AG09309 (cell line): ENCODE data around the gene HCN3.

Source experiments
- DNase-seq: peaks from one replicate; pipeline ENCODE4 v3.0.0-alpha.2; 2010; ENCODE audit warnings: low read depth
- H3K4me3 ChIP-seq: 2 replicates; pipeline ENCODE4 v1.5.1; 2011; ENCODE audit warnings: mild to moderate bottlenecking, low read depth, low read length, moderate library complexity; ENCODE audit not compliant: control insufficient read depth
- TF ChIP-seq, protein P1 (sequence below): IDR thresholded peaks from 2 replicates; pipeline ENCODE4 v1.5.1; 2011; ENCODE audit warnings: mild to moderate bottlenecking, low read depth, low read length, inconsistent platforms; ENCODE audit not compliant: insufficient read depth, control insufficient read depth; ENCODE audit errors: missing control alignments

Gene HCN3

DNA sequence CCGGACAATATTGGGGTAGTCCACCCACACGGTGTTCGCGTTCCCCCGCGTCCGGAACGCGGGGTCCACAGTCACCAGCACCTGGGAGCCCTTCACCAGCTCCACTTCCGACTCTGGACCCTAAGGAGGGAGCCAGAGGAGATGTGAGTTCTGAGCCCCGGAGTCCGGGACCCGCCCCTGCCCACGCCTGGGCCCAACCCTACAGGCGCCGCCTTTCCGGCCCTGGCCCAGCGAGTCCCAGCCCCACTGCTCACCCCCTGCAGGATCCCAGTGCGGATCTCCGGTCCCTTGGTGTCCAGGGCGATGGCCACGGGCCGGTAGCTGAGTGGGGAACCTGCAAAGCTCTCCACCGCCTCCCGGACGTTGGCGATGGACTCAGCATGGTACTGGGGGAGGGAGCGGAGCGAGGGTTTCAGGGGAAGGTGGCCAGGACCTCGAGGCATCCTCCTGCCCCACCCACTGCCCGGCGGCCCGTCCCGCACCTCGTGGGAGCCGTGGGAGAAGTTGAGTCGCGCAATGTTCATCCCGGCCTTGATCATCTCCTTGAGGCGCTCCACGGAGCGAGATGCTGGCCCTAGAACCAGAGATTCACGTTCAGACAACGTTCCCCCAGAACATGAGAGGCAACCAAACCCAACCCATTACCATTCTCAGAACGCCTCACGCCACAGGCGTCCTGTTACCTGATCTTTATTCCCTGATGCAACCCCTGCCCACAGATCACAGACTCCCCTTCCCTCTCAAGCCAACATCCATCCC lies 18.1 kb downstream of the HCN3 start:
- TF ChIP-seq, protein P1, sequence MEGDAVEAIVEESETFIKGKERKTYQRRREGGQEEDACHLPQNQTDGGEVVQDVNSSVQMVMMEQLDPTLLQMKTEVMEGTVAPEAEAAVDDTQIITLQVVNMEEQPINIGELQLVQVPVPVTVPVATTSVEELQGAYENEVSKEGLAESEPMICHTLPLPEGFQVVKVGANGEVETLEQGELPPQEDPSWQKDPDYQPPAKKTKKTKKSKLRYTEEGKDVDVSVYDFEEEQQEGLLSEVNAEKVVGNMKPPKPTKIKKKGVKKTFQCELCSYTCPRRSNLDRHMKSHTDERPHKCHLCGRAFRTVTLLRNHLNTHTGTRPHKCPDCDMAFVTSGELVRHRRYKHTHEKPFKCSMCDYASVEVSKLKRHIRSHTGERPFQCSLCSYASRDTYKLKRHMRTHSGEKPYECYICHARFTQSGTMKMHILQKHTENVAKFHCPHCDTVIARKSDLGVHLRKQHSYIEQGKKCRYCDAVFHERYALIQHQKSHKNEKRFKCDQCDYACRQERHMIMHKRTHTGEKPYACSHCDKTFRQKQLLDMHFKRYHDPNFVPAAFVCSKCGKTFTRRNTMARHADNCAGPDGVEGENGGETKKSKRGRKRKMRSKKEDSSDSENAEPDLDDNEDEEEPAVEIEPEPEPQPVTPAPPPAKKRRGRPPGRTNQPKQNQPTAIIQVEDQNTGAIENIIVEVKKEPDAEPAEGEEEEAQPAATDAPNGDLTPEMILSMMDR: no peak
- no peak overlapping the region for H3K4me3 ChIP-seq
- no peak for DNase-seq

DNA sequence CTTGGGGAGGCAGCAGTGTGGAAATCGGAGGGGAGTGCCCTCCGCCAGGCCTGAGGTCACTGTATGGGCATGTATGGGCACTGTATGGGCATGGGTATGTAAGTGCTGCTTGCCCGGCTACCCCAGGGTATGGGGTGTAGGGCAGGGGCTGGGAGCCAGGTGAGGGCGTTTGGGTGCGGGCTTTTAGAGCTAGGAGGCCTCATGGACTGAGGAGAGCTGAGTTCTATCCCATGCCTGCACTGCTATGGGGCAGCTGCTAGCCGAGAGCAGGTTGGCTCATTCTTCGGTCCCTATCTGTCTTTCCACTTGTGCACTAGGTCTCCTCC lies 18.6 kb downstream of the HCN3 start:
- TF ChIP-seq, protein P1: no peak
- no peak overlapping the region for H3K4me3 ChIP-seq
- no peak for DNase-seq

DNA sequence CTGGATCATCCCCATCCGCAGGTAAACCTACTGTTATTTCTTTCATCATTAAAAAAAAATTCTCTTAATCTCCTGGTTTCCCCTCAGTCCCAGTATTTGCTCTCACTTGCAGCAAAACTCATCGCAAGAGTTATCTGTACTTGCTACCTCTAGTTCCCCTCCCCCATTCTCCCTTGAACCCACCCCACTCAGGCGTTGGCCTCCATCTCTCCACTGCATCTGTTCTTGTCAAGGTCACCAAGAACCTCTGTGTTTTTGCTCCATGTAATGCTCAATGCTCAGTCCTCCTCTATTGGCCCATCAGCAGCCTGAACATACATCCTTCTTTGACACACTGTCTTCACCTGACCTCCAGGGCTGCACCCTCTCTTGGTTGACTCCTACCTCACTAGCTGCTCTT lies 19.4 kb downstream of the HCN3 start:
- no peak overlapping the region for H3K4me3 ChIP-seq
- DNase-seq: no peak
- TF ChIP-seq, protein P1: no peak

DNA sequence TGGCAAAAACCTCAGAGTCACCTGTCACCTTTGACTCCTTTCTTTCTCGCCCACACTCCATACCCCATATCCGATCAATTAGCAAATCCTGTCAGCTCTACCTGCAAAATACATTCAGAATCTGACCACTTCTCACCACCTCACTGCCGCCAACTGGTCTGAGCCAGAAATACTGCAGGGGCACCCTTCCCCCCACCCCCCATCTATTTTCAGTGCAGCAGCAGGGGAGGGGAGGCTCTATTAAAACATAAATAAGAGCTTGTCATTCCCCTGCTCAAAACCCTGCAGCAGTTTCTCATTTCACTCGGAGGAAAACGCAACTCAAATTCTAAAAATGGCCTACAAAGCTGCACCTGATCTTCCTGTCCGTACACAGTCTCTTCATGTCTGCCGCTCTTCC lies 20.1 kb downstream of the HCN3 start:
- H3K4me3 ChIP-seq: no peak overlapping the region

DNA sequence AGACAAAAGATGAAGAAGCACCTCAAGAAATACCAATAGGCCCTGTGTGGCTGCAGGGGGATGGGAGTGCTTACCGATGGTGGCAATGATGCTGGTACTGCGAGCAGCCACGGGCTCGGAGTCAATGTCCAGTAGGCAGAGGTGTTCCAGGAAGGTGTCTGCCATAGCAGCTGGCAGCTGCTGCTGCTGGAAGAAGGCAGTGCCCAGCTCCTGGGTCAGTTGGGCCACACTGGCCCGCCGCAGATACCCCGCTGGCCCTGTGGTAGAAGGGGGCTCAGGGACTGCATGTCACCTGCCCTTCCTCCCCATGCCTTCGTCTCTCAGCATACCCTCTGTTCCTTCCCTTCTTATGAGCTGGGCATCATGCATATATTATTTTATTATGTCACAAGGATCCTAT lies 22.8 kb downstream of the HCN3 start:
- TF ChIP-seq, protein P1: no peak
- no peak overlapping the region for H3K4me3 ChIP-seq
- no peak for DNase-seq

More for the DNA sequence above, 20.1 kb downstream of the HCN3 start:
- DNase-seq: no peak
- TF ChIP-seq, protein P1: no peak

DNA sequence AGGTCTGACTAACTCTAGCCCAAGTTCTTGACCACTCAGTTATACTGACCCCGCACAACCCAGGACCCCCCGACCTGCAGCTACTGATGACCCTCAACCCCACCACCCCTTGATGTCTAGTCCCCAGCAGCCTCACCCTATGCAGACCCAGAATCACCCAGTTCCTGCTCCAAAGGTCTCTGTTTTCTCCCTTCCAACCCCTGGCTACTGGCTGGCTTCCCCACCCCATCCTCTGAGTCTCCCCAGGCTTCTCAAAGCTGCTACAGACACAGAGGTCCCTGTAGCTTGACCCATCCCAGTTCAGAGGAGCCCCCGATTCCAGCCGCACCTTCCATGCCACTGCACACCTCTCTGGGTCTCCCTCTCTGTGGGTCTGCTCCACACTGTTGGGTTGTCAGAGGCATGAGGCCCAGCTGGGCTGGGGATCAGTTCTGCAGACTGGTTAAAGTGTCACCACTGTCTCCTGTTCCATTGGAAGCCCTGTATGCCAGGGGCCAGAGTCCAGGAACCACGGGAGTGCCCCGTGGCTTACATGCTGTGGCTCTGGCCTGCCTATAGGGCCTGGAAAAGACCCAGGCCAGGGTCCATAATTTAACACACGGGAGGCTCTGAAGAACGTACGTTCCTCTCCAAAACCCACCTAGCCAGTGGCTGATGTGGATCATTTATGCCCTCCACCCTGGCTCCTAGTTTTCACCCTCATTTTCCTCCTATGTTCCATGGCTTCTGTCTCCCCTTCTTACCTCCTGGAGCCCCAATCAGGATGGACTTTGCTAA lies 23.5 kb downstream of the HCN3 start:
- TF ChIP-seq, protein P1: no peak
- H3K4me3 ChIP-seq: no peak overlapping the region
- DNase-seq: no peak
